Neutrophil (primary cell): ENCODE results near the gene OR8H3.
"Not testable (repeated sequence)": the region's sequence is repeated elsewhere in the genome, so short reads cannot be mapped to it uniquely, and the experiment has no call there.

Experiments used
- H3K27ac ChIP-seq: fragments of 200-600 bp; sonication (generic); 2 replicates; pipeline ENCODE4 v1.5.1; 2016; ENCODE audit warnings: mild to moderate bottlenecking, moderate library complexity
- H3K27me3 ChIP-seq: fragments of 200-600 bp; sonication (generic); 2 replicates; pipeline ENCODE4 v1.6.0; 2016; ENCODE audit warnings: mild to moderate bottlenecking
- H3K36me3 ChIP-seq: fragments of 200-600 bp; sonication (generic); 2 replicates; pipeline ENCODE4 v1.5.1; 2017
- H3K4me1 ChIP-seq, 2 experiments: fragments of 200-600 bp in 1 of 2; sonication (generic) in 1 of 2; 1 replicate in 1 of 2; 2 replicates in 1 of 2; pipeline versions ENCODE4 v1.5.1 to v1.6.1; 2013 to 2016; ENCODE audit warnings: low read depth in 1 of 2, low read length in 1 of 2, mild to moderate bottlenecking in 1 of 2, moderate library complexity in 1 of 2; ENCODE audit not compliant: control insufficient read depth in 1 of 2, insufficient read depth in 1 of 2
- H3K4me3 ChIP-seq, 2 experiments: fragments of 200-600 bp in 1 of 2; sonication (generic) in 1 of 2; 1 replicate in 1 of 2; 2 replicates in 1 of 2; pipeline ENCODE4 v1.5.1; 2013 to 2016; ENCODE audit warnings: low read depth in 1 of 2, low read length in 1 of 2, mild to moderate bottlenecking in 1 of 2, moderate library complexity in 1 of 2
- H3K9me3 ChIP-seq: fragments of 200-600 bp; sonication (generic); 2 replicates; pipeline ENCODE4 v1.5.1; 2016
- TF ChIP-seq, protein P1 (sequence below): fragments of 200-600 bp; sonication (generic); IDR thresholded peaks from 2 replicates; pipeline ENCODE4 v1.5.1; 2016; ENCODE audit warnings: antibody characterized with exemption

Gene OR8H3, protein sequence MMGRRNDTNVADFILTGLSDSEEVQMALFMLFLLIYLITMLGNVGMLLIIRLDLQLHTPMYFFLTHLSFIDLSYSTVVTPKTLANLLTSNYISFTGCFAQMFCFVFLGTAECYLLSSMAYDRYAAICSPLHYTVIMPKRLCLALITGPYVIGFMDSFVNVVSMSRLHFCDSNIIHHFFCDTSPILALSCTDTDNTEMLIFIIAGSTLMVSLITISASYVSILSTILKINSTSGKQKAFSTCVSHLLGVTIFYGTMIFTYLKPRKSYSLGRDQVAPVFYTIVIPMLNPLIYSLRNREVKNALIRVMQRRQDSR

DNA sequence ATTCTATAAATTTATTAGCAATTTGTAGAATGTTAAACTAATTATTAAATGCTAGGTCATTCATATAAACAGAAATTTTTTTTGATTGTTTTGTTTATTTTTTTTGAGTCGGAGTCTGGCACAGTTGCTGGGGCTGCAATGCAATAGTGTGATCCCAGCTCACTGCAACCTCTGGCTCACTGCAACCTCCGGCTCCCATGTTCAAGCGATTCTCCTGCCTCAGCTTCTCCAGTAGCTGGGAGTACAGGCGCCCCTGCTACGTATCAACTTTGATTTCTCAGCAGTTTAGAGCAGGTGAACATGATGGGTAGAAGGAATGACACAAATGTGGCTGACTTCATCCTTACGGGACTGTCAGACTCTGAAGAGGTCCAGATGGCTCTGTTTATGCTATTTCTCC lies at the start of gene OR8H3:
TSS of gene OR8H3 (plus strand) at position 301 of the 400 bp plus-strand sequence. CDS start at position 301, 0 bp downstream.
- Histone ChIP-seq H3K27ac (no peak within 1 kb of the TSS), H3K27me3 (no peaks in the 10 kb centered on the region), H3K4me1 (no peaks in the 10 kb centered on the region), H3K4me3 (no peak within 1 kb of the TSS), H3K9me3 (no peaks in the 10 kb centered on the region), H3K36me3 (no peaks in the 10 kb centered on the region)
- TF ChIP-seq, protein P1, sequence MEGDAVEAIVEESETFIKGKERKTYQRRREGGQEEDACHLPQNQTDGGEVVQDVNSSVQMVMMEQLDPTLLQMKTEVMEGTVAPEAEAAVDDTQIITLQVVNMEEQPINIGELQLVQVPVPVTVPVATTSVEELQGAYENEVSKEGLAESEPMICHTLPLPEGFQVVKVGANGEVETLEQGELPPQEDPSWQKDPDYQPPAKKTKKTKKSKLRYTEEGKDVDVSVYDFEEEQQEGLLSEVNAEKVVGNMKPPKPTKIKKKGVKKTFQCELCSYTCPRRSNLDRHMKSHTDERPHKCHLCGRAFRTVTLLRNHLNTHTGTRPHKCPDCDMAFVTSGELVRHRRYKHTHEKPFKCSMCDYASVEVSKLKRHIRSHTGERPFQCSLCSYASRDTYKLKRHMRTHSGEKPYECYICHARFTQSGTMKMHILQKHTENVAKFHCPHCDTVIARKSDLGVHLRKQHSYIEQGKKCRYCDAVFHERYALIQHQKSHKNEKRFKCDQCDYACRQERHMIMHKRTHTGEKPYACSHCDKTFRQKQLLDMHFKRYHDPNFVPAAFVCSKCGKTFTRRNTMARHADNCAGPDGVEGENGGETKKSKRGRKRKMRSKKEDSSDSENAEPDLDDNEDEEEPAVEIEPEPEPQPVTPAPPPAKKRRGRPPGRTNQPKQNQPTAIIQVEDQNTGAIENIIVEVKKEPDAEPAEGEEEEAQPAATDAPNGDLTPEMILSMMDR = no peak

- Histone ChIP-seq H3K4me1 (no peaks in the 10 kb centered on the region), H3K9me3 (no peaks in the 10 kb centered on the region), H3K4me3 (no peak overlapping the region), H3K36me3 (no peaks in the 10 kb centered on the region), H3K27me3 (no peaks in the 10 kb centered on the region), H3K27ac (no peak overlapping the region)
- TF ChIP-seq, protein P1 = no peak
Observed at GRCh38 chr11:56089697-56090096, 32.5 kb upstream of the OR8H3 start.

- Histone ChIP-seq H3K4me3 (no peak within 1 kb of the TSS), H3K36me3 (no peaks in the 10 kb centered on the region), H3K27ac (no peak within 1 kb of the TSS), H3K27me3 (no peaks in the 10 kb centered on the region), H3K4me1 (no peaks in the 10 kb centered on the region), H3K9me3 (no peaks in the 10 kb centered on the region)
- TF ChIP-seq, protein P1 = no peak
Observed at GRCh38 chr11:56093008-56093407, 29.2 kb upstream of the OR8H3 start, which contains the start of gene OR8I2. Gene OR8I2, plus strand, starts transcription at chr11:56093308. Its CDS starts 0 bp downstream, at chr11:56093308.

GRCh38 chr11:56103210-56103737 lies 18.9 kb upstream of the OR8H3 start, which contains the start of gene OR8H2:
Gene OR8H2, plus strand, starts transcription at chr11:56103687. Its CDS starts 1,356 bp downstream, at chr11:56105043.
- Histone ChIP-seq H3K27me3 (no peaks in the 10 kb centered on the region), H3K27ac (no peak within 1 kb of the TSS), H3K4me1 (no peaks in the 10 kb centered on the region), H3K36me3 (no peaks in the 10 kb centered on the region), H3K9me3 (no peaks in the 10 kb centered on the region), H3K4me3 (no peak within 1 kb of the TSS)
- TF ChIP-seq, protein P1 = no peak

GRCh38 chr11:56140151-56140661 lies 18.0 kb downstream of the OR8H3 start, which contains the start of gene OR8J3:
Gene OR8J3, minus strand, starts transcription at chr11:56140201. Its CDS starts 2,483 bp downstream, at chr11:56137718.
- no peak within 1 kb of the TSS for H3K27ac ChIP-seq
- no peaks in the 10 kb centered on the region for H3K9me3 ChIP-seq
- TF ChIP-seq, protein P1 = no peak
- no peak within 1 kb of the TSS for H3K4me3 ChIP-seq
- no peaks in the 10 kb centered on the region for H3K36me3 ChIP-seq
- H3K27me3 ChIP-seq = no peaks in the 10 kb centered on the region
- H3K4me1 ChIP-seq = no peaks in the 10 kb centered on the region

- H3K27me3 ChIP-seq, H3K27ac ChIP-seq, H3K9me3 ChIP-seq, H3K4me3 ChIP-seq, H3K4me1 ChIP-seq, H3K36me3 ChIP-seq: not testable (repeated sequence)
Observed at GRCh38 chr11:56143681-56144080, 21.5 kb downstream of the OR8H3 start.
